Endodermal cell (in vitro differentiated cells): ENCODE measurements around the gene ITCH. TPM values are rescaled to one million over a fixed set of nuclear protein-coding genes. Genes with fewer than 3 reads are reported as not detected.
"Not testable (repeated sequence)": the region's sequence is repeated elsewhere in the genome, so short reads cannot be mapped to it uniquely, and the experiment has no call there.

ENCODE experiments used
- DNase-seq: peaks from one replicate; pipeline ENCODE4 v3.0.0-alpha.2; 2017
- H3K27ac ChIP-seq: 2 replicates; pipeline ENCODE4 v1.5.1; 2013; ENCODE audit warnings: mild to moderate bottlenecking, low read depth, low read length, moderate library complexity
- H3K27me3 ChIP-seq: 2 replicates; pipeline ENCODE4 v1.6.1; 2013; ENCODE audit warnings: mild to moderate bottlenecking, low read length, moderate library complexity; ENCODE audit not compliant: insufficient read depth, control insufficient read depth, poor library complexity, severe bottlenecking
- H3K36me3 ChIP-seq: 2 replicates; pipeline ENCODE4 v1.7.0; 2013; ENCODE audit warnings: mild to moderate bottlenecking, low read length, moderate library complexity; ENCODE audit not compliant: control insufficient read depth, insufficient read depth
- H3K4me1 ChIP-seq: one replicate; pipeline ENCODE4 v1.7.0; 2013; ENCODE audit warnings: low read length; ENCODE audit not compliant: control insufficient read depth, insufficient read depth
- H3K4me3 ChIP-seq: 2 replicates; pipeline ENCODE4 v1.5.1; 2013; ENCODE audit warnings: mild to moderate bottlenecking, low read length, moderate library complexity
- H3K9ac ChIP-seq: 2 replicates; pipeline ENCODE4 v1.6.1; 2013; ENCODE audit warnings: mild to moderate bottlenecking, low read length, moderate library complexity; ENCODE audit not compliant: poor library complexity, severe bottlenecking; ENCODE audit errors: extremely low read depth
- H3K9me3 ChIP-seq: 2 replicates; pipeline ENCODE4 v1.6.1; 2013; ENCODE audit warnings: mild to moderate bottlenecking, low read length, moderate library complexity; ENCODE audit not compliant: control insufficient read depth
- H3K27ac Mint-ChIP-seq: 2 replicates; pipeline ENCODE4 v1.8.0; 2020; ENCODE audit warnings: mixed read lengths
- H3K27me3 Mint-ChIP-seq: 2 replicates; pipeline ENCODE4 v1.8.0; 2021; ENCODE audit warnings: mild to moderate bottlenecking, mixed read lengths; ENCODE audit not compliant: insufficient read depth
- H3K36me3 Mint-ChIP-seq: 2 replicates; pipeline ENCODE4 v1.8.0; 2020; ENCODE audit warnings: low read depth, mixed read lengths
- H3K4me1 Mint-ChIP-seq: 2 replicates; pipeline ENCODE4 v1.8.0; 2020; ENCODE audit warnings: mixed read lengths
- H3K4me3 Mint-ChIP-seq: 2 replicates; pipeline ENCODE4 v1.8.0; 2020; ENCODE audit warnings: mild to moderate bottlenecking, moderate library complexity, mixed read lengths
- H3K9me3 Mint-ChIP-seq: 2 replicates; pipeline ENCODE4 v1.8.0; 2020; ENCODE audit warnings: mild to moderate bottlenecking, mixed read lengths
- WGBS, 2 experiments: methylation state at CpG; one replicate each; pipeline versions ENCODE4 v1.1.5 to v1.1.7; 2013; ENCODE audit warnings: missing lambda C conversion rate in 2 of 2, mixed read lengths in 1 of 2; ENCODE audit not compliant: insufficient coverage in 1 of 2, insufficient read length in 1 of 2; 5-methylcytosine and 5-hydroxymethylcytosine counted together
- total RNA-seq, 2 donors: library from RNA; stranded (reverse); fragmentation: NEBNext Ultra II Directional in 1 of 2; extraction: Animal tissue kit (Norgen Biotek cat#: 25700) in 1 of 2; gene quantifications; 2 replicates in 1 of 2; 3 replicates in 1 of 2; pipeline ENCODE4 v1.2.1, GENCODE V29; 2021
- TF ChIP-seq, protein P1 (sequence below): fragments of 200-600 bp; sonication (generic); conservative IDR thresholded peaks from 2 replicates; pipeline ENCODE4 v1.5.0; 2021; ENCODE audit warnings: antibody characterized with exemption, mild to moderate bottlenecking

Gene ITCH
- total RNA-seq, 2 donors from 2014 or later, result 65.1 to 84.4 TPM

- Histone ChIP-seq H3K9ac (no peak overlapping the region), H3K9me3 (no peaks in the 10 kb centered on the region), H3K4me1 (peaks cover 2% of the 10 kb centered on the region), H3K27ac (no peak overlapping the region), H3K27me3 (no peaks in the 10 kb centered on the region), H3K36me3 (peaks cover 63% of the 10 kb centered on the region), H3K4me3 (no peak overlapping the region)
- no peak for DNase-seq
- Mint-ChIP-seq H3K27ac (peak overlapping the region; percentile 56), H3K36me3 (peaks cover 52% of the 10 kb centered on the region), H3K27me3 (no peaks in the 10 kb centered on the region), H3K4me1 (peaks cover 23% of the 10 kb centered on the region), H3K4me3 (no peak overlapping the region), H3K9me3 (no peaks in the 10 kb centered on the region)
- TF ChIP-seq, protein P1, sequence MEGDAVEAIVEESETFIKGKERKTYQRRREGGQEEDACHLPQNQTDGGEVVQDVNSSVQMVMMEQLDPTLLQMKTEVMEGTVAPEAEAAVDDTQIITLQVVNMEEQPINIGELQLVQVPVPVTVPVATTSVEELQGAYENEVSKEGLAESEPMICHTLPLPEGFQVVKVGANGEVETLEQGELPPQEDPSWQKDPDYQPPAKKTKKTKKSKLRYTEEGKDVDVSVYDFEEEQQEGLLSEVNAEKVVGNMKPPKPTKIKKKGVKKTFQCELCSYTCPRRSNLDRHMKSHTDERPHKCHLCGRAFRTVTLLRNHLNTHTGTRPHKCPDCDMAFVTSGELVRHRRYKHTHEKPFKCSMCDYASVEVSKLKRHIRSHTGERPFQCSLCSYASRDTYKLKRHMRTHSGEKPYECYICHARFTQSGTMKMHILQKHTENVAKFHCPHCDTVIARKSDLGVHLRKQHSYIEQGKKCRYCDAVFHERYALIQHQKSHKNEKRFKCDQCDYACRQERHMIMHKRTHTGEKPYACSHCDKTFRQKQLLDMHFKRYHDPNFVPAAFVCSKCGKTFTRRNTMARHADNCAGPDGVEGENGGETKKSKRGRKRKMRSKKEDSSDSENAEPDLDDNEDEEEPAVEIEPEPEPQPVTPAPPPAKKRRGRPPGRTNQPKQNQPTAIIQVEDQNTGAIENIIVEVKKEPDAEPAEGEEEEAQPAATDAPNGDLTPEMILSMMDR, result no peak
- 80 to 94% methylated on average over 1 to 3 of the region's 3 CpGs for WGBS, 2 experiments
Measured at GRCh38 chr20:34427331-34427730, 64.3 kb downstream of the ITCH start.

DNA sequence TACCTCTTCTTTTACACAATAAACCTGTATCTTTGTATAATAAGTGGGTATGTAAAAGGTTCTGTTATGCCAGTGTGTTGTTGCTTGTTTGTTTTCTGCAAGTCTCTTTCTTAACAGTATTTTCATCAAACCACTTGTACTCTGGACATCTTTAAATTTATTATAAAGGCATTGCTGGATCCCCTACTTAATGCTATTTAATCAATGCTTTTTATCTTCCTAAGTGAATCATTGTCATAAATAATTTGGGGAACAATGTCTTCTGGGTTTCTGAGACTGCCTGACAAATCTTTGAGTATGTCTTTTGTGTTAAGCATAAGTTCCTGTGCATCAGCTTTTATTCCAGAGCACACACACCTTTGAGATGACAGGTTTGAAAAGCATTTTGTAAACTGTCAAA is 64.7 kb downstream of the ITCH start:
- H3K4me3 Mint-ChIP-seq, result no peak overlapping the region
- H3K27me3 Mint-ChIP-seq, result no peaks in the 10 kb centered on the region
- no peak overlapping the region for H3K27ac ChIP-seq

GRCh38 chr20:34431168-34431567 is 68.1 kb downstream of the ITCH start:
- Histone ChIP-seq H3K9me3 (no peaks in the 10 kb centered on the region), H3K27me3 (no peaks in the 10 kb centered on the region), H3K9ac (no peak overlapping the region), H3K36me3 (peaks cover 60% of the 10 kb centered on the region), H3K27ac (no peak overlapping the region), H3K4me3 (no peak overlapping the region), H3K4me1 (no peaks in the 10 kb centered on the region)
- WGBS, 2 experiments, result 81 to 94% methylated on average over 2 to 3 of the region's 3 CpGs
- no peak overlapping the region for H3K27ac Mint-ChIP-seq
- DNase-seq, result no peak
- H3K4me1 Mint-ChIP-seq, result peaks cover under 1% of the 10 kb centered on the region
- H3K4me3 Mint-ChIP-seq, result no peak overlapping the region
- H3K9me3 Mint-ChIP-seq, result no peaks in the 10 kb centered on the region
- H3K27me3 Mint-ChIP-seq, result no peaks in the 10 kb centered on the region
- TF ChIP-seq, protein P1, result no peak
- H3K36me3 Mint-ChIP-seq, result peaks cover 38% of the 10 kb centered on the region

More for the DNA sequence above, 64.7 kb downstream of the ITCH start:
- TF ChIP-seq, protein P1, result no peak
- Mint-ChIP-seq H3K27ac (no peak overlapping the region), H3K36me3 (peaks cover 52% of the 10 kb centered on the region), H3K9me3 (no peaks in the 10 kb centered on the region), H3K4me1 (peaks cover 23% of the 10 kb centered on the region)
- H3K9ac ChIP-seq, result no peak overlapping the region
- DNase-seq, result no peak
- peaks cover 64% of the 10 kb centered on the region for H3K36me3 ChIP-seq
- H3K9me3 ChIP-seq, result no peaks in the 10 kb centered on the region
- peaks cover 2% of the 10 kb centered on the region for H3K4me1 ChIP-seq
- no peak overlapping the region for H3K4me3 ChIP-seq
- no peaks in the 10 kb centered on the region for H3K27me3 ChIP-seq

- not testable (repeated sequence) for H3K27ac ChIP-seq, DNase-seq, H3K4me1 Mint-ChIP-seq, H3K4me3 Mint-ChIP-seq, H3K9me3 ChIP-seq, H3K4me3 ChIP-seq, H3K27ac Mint-ChIP-seq, H3K27me3 ChIP-seq, H3K27me3 Mint-ChIP-seq, H3K9me3 Mint-ChIP-seq, H3K9ac ChIP-seq, H3K4me1 ChIP-seq
- 93 to 100% methylated on average over 4 to 6 of the region's 6 CpGs for WGBS, 2 experiments
- H3K36me3 ChIP-seq, result peaks cover 66% of the 10 kb centered on the region
- H3K36me3 Mint-ChIP-seq, result peaks cover 33% of the 10 kb centered on the region
Measured at GRCh38 chr20:34432663-34433062, 69.6 kb downstream of the ITCH start.
